Measurements from ENCODE around the gene EMILIN3. TPM values are rescaled to one million over a fixed set of nuclear protein-coding genes. Genes with fewer than 3 reads are reported as not detected.

Gene EMILIN3
- total RNA-seq, 1 donor from 2014 or later, result 0.40 TPM

GRCh38 chr20:41395667-41396664 is 29.3 kb upstream of the EMILIN3 start:
- no peak for TF ChIP-seq CTCF (conservative IDR thresholded peaks at IDR 0.05; ENCODE audit: low read depth, low read length)
- no peak overlapping the region for H3K4me3 ChIP-seq (ENCODE audit: low read depth, low read length)
- no peak for DNase-seq (ENCODE audit: low read depth)

- no peak for DNase-seq (ENCODE audit: low read depth)
- TF ChIP-seq CTCF (conservative IDR thresholded peaks at IDR 0.05; ENCODE audit: low read depth, low read length), result no peak
- no peak overlapping the region for H3K4me3 ChIP-seq (ENCODE audit: low read depth, low read length)
Observed at GRCh38 chr20:41394931-41395666, 28.5 kb upstream of the EMILIN3 start.

- no peak overlapping the region for H3K4me3 ChIP-seq (ENCODE audit: low read depth, low read length)
- no peak for TF ChIP-seq CTCF (conservative IDR thresholded peaks at IDR 0.05; ENCODE audit: low read depth, low read length)
- DNase-seq (ENCODE audit: low read depth), result no peak
Observed at GRCh38 chr20:41394081-41394480, 27.5 kb upstream of the EMILIN3 start.

GRCh38 chr20:41393705-41394066 is 27.1 kb upstream of the EMILIN3 start:
- TF ChIP-seq CTCF (conservative IDR thresholded peaks at IDR 0.05; ENCODE audit: low read depth, low read length), result no peak
- H3K4me3 ChIP-seq (ENCODE audit: low read depth, low read length), result no peak overlapping the region
- no peak for DNase-seq (ENCODE audit: low read depth)

DNA sequence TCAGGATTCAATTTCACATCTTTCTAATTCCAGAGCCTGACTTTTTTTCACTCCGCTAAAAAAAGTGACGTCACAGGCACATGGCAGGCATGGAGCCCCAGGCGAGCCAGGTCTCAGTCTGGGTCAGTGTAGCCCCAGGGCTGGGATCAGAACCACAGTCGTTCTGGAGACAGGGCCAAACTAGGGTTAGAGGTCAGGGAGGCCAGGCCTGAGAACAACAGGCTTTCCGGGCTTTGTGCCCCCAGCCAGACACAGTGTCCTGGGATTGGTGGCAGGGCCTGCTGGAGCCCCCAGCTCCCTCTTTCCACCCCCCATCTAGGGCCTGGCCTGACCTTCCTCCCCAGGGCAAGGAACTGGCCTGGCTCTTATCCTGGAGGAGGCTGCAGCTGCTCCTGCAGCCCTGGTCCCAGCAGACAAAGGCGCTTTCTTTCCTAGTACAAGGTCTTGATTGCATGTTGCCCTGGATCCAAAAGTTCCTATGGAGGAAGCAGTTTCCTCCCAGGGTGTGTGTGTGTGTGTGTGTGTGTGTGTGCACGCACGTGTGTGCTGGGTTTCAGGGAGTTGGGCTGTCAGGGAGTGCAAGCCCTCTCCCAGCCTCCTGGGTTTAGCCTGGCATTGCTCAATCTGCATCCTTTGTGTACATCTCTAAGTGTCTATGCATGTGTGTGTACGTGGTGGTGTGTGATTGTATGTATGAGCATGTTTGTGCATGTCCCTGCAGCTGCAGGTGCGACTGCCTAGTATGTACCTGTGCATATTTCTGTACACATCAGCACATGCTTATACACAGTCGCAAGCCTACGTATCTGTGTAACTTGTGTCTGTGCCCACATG is 26.5 kb upstream of the EMILIN3 start:
- no peak for DNase-seq (ENCODE audit: low read depth)
- no peak for TF ChIP-seq CTCF (conservative IDR thresholded peaks at IDR 0.05; ENCODE audit: low read depth, low read length)
- H3K4me3 ChIP-seq (ENCODE audit: low read depth, low read length), result no peak overlapping the region

GRCh38 chr20:41392295-41392694 is 25.7 kb upstream of the EMILIN3 start:
- TF ChIP-seq CTCF (conservative IDR thresholded peaks at IDR 0.05; ENCODE audit: low read depth, low read length), result no peak
- DNase-seq (ENCODE audit: low read depth), result no peak
- H3K4me3 ChIP-seq (ENCODE audit: low read depth, low read length), result no peak overlapping the region
